DMS153 treated with DMSO at 0.1 percent for 48 hours (cell line): ENCODE data around the gene TYROBP.
"Not testable (repeated sequence)": the region's sequence is repeated elsewhere in the genome, so short reads cannot be mapped to it uniquely, and the experiment has no call there.

ENCODE experiments used
- DNase-seq: peaks from one replicate; lab custom pipeline; 2025; ENCODE audit not compliant: unreplicated experiment; lab: John Stamatoyannopoulos, UW

Gene TYROBP

DNA sequence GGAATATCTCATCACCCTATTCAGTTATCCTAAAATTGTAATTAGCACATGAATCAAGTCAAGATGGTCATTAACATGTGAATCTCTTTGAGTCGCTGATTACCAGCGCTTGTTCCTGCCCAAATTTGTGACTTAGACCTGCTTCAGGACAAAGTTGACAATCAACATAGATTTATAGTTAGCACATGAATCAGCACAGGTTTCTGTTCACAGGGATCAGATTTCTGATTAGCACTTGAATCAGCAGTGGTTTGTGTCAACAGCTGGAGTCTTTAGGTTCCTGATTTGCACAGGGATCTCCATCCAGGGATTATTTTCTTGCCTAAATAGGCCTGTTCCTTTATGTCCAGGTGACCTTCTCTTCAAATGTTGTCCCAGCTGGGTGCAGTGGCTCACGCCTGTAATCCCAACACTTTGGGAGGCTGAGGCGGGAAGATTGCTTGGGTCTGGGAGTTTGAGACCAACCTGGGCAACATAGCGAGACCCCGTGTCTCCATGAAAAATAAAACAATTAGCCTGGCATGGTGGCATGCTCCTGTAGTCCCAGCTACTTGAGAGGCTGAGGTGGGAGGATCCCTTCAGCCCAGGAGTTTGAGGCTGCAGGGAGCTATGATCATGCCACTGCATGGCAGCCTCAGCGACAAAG is 24.3 kb upstream of the TYROBP start:
- no peak for DNase-seq

DNA sequence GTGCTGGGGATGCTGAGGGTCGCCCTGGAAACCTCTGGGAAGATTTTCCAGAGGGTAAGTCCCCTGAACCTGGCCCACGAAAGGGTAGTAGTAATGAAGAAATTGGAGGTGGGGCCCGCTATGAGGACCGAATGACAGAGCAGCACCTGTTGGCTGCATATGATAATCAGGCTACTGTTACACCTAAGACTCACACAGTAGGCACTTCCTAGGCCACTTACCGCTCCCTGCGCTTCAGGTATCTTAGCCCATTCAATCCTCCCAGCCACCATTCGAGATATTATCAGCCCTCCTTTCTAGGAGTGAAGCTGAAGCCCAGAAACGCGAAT is 23.7 kb upstream of the TYROBP start:
- no peak for DNase-seq

DNA sequence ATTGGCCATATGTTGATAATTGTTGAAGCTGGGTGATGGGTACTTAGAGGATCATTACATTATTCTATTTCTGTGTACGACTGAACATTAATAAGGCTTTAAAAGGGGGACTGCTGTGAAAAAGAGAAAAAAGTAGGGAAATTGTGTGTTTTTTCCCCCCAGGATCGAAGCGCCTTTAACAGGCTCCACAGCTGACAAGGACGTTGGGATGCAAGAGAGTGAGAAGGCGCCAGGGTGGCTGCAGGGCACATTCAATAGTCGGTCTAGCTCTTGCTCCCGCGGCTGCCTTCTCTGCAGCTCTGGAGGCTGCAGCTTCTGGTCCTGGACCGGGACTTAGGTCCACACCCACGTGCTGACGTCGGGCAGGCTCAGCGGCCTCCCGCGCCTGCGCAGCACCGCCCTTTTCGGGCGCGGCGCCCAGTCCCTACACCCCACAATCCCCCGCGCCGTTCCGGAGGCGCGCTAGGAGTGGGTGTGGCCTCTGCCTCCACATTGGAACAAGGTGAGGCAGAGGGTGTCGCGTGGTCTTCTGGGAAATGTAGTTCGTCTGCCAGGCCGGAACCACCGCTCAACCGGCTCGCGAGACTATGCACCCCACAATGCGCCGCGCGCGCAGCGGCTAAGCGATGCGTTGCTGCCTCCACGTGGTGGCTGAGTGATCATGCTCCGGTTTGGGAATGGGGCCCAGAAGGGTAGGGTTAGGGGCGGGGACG is 23.2 kb upstream of the TYROBP start:
- DNase-seq, result peak; percentile 98

DNA sequence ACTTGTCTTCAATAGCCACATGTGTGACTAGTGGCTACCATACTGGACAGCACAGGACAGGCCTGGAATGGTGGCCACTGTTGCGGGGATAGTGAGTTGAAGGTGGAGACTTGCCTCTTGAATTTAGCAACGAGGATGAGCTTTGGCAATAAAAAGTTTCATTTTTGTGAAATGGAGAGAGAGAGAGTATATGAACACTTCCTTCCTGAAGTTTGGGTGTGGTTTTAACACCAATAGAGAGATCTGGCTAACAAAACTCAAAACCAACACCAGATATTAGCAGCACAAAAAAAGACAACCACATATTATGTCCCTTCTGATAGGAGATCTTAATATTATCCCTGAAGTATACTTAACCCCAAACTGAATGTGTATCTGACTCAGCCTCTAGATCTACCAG is 21.8 kb upstream of the TYROBP start:
- no peak for DNase-seq

DNA sequence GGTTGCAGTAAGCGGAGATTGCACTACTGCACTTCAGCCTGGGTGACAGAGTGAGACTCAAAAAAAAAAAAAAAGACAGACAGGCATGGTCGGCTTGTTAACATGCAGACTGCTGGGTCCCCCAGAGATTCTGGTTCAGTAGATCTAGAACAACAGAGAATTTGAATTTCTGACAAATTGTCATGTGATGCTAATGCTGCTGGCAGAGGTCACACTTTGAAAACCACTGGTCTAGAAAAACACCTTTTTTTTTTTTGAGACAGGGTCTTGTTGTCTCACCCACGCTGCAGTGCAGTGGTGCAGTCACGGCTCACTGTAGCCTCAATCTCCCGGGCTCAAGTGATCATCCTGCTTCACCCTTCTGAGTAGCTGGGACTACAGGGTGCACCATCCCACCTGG is 20.4 kb upstream of the TYROBP start:
- no peak for DNase-seq

DNA sequence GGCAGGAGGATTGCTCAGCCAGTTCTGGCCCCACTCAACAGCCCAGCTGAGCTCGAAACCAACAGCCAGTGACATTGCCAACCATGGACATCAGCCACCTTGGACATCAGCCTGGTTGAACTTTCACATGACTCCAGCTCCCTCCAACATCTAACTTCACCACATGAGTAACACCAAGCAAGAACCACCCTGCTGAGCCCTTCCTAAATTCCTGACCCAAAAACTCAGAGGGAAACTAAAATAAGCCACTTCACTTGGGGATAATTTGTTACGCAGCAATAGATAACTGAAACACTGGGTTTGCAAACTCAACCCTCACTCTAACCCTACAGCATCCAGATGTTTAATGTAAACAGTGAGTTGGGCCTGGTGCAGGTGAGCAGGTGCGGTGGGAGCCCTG is 17.4 kb upstream of the TYROBP start:
- no peak for DNase-seq

DNA sequence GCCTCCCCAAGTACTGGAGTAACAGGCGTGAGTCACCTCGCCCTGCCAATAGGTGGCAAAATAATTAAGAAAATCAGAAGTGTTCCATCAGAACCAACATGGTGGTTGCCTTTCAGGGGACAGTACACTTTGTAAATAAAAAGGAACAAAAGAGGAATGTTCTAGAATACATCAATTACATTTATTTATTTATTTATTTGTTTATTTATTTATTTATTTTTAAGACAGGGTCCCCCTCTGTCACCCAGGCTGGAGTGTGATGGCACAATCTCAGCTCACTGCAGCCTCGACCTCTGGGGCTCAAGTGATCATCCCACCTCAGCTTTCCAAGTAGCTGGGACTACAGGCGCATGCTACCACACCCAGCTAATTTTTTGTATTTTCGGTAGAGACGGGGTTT is 12.9 kb upstream of the TYROBP start:
- DNase-seq, result no peak

DNA sequence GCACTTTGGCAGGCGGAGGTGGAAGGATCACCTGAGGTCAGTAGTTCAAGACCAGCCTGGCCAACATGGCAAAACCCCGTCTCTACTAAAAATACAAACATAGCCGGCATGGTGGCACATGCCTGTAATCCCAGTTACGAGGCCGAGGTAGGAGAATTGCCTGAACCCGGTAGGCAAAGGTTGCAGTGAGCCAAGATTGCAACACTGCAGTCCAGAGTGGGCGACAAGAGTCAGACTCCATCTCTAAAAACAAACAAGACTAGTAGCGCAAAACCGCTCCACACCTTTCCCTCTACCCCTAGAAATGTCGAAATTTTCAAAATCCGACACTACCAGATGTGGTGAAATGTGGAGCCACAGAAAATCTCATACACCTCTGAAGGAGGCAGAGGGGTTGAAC is 11.2 kb upstream of the TYROBP start:
- DNase-seq, result no peak

DNA sequence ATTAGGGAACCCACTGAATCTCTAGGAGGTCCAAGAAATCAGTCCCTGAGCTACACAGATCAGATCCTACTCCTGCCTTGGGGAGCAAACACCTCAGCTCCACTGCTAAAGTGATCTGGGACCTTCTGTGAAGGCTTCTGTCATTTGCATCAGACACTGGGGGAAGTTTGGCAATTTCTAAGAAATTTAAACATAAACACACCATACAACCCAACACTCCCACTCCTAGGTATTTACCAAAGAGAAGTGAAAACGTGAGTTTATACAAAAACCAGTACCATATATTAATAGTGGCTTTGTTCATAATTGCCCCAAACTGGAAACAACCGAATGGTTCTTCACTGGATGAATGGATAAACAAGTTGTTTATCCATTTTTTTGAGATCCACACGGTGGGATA is 7.3 kb upstream of the TYROBP start:
- no peak for DNase-seq

DNA sequence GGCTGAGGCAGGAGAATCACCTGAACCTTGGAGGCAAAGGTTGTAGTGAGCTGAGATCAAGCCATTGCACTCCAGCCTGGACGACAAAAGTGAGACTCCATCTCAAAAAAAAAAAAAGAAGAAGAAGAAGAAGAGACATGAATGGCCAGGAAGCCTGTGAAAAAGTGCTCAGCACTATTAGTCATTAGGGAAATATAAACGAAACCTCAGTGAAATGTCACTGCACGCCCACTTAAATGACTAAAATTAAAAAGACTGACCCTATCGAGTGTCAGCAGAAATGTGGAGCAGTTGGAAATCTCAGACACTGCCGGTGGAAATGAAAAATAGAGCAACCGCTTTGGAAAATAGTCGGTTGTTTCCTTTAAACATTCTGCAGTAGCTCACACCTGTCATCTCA is 5.5 kb upstream of the TYROBP start:
- no peak for DNase-seq

DNA sequence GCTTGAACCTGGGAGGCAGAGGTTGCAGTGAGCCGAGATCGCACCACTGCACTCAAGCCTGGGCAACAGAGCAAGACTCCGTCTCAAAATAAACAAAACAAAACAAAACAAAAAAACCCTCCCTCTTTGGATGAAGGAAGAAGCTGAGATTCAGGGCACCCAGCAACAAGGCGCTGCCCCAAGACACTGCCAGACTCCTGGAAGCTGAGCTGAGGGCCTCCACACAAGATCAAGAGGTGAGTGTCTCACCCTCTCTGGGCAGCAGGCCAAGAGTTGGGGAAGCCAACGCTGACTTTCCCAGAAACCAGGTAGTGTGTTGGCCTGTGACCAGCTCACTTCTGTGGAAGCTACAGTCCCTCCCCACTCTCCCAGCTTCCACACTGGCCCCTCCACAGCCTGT is 3.7 kb upstream of the TYROBP start:
- DNase-seq, result no peak

DNA sequence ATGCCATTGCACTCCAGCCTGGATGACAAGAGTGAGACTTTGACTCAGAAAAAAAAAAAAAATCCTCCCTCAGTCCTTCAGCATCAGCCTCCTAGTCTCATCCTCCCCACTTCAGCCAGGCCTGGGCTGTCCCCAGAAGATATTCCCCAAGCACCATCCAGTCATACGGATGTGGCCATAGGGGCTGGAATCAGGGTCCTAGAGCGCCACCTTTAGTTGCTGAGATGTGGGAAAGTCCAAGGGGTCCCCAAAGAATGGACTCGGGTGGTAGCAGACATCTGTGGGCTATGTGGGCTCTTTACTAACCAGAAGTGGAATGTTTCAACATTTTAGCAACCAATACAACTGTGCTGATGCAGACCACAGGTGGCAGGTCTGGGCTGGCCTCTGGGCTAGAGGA is 3.1 kb upstream of the TYROBP start:
- DNase-seq, result no peak

DNA sequence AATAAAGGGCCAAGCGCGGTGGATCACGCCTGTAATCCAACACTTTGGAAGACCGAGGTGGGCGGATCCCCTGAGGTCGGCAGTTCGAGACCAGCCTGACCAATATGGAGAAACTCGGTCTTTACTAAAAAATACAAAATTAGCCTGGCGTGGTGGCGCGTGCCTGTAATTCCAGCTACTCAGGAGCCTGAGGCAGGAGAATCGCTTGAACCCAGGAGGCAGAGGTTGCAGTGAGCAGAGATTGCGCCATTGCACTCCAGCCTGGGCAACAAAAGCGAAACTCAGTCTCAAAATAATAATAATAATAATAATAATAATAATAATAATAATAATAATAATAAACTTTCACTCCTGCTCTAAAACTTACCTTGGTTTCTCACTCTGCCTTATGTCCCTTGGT is 2.3 kb upstream of the TYROBP start:
- not testable (repeated sequence) for DNase-seq

DNA sequence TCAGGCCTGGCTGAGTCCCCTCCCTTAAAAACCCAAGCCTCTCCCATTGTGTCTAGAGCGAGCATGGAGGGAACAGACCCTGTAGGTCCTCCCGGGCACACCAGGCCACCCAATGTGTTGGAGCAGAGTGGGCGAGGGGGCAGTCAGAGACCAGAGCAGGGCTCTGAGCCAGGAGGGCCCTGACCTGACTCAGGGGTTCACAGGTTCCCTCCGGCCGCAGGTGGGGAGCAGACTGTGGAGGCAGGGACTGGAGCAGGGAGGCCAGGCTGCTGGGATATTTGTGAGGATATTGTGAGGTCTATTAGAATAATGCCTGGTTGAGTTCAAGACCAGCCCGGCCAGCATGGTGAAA is 1.6 kb upstream of the TYROBP start:
- no peak for DNase-seq

DNA sequence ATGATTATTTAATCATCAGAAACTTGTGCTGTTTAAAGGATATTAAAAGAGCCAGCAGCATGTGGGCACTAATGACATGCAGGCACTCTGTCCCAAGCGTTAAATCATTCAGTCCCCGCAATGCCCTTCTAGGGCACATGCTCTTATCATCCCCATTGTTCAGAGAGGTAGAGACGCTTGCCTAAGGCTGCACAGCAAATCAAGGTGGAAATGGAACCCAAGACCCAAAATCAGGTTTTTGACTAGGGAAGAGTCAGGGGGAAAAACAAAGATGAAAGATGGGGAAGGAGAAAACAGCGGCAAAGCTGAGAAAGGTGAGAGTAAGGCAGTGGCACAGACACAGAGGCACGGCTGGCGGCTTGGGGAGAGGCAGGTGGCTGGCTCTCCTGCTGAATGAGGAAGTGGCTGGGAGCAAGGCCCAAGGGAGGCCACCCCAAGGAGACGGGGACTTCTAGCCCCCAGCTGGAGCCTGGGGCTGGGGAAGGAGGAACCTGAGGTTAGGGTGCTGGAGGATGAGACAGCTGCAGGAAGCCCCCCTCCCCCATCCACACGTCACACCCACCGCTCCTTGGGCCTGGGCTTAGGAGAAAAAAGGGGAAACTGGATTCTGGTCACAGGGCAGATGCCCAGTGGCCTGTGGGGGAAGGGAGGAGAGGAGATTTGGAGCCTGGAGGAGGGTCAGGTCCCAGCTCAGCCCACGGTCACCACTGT is 1.0 kb upstream of the TYROBP start:
- DNase-seq, result no peak

DNA sequence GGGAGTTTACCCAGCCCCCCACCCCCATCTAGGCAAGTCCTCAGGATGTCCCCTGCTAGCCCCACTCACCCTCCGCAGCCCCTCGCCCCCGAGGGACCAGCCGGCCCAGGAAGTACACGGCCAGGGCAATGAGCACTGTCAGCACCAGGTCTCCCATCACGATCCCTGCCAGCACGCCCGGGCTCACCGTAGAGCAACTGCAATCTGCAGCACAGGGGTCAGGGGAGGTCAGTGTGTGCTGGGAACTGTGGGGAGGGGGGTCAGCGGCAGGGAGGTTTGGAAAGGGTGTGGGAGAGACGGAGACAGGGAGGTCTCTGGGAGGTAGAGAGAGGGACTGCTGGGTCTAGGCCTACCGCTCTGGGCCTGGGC is 734 bp downstream of the TYROBP start:
- no peak for DNase-seq

DNA sequence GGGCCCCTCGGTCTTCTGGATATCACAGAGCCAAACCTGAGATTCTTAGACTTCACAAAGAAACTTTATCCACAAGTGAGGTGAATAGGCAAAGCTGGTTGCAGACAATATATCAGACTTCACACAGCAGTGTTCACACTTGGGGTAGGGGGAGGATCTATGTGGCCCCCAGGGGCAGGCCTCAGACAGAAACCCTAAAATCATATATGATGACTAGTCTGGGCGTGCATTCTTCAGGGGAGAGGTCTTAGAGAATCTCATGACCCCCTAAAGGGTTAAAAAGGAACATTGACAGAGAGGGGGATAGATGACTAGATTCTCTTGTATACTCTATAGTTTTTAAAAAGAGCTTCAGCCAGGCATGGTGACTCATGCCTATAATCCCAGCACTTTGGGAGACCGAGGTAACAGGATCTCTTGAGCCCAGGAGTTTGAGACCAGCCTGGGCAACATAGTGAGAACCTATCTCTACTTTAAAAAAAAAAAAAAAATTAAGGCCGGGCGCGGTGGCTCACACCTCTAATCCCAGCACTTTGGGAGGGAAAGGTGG is 2.8 kb downstream of the TYROBP start:
- DNase-seq, result no peak

DNA sequence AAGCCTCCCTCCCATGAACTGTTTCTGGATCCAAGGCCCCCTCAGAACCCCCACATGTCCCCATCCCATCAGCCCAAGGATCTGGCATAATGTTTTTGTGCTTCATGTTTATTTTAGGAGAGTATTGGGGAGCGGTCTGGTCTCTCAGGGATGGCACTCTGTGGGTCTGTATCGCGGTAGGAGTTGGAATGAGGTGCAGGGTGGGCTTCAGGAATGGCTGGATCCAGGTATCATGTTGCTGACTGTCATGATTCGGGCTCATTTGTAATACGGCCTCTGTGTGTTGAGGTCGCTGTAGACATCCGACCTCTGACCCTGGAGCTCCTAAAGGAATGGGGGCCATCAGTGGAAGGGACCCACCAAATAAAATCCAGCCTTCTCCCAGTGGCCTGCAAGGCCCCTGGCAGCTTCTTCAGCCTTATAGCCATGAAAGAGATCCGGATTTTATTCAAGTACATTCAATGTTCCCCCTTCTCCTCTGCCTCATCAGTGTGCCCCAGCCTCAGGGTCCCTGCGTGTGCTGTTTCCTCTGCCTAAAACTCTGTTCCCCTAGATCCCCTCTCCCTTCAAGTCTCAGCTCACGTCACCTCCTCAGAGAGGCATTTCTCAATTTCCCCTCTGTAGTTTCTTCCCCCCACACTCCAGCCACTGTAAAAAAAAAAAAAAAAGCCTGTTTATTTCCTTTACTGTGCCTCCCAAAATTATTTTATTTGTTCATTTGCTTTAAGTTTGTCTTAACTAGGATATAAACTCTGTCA is 3.6 kb downstream of the TYROBP start:
- DNase-seq, result no peak

DNA sequence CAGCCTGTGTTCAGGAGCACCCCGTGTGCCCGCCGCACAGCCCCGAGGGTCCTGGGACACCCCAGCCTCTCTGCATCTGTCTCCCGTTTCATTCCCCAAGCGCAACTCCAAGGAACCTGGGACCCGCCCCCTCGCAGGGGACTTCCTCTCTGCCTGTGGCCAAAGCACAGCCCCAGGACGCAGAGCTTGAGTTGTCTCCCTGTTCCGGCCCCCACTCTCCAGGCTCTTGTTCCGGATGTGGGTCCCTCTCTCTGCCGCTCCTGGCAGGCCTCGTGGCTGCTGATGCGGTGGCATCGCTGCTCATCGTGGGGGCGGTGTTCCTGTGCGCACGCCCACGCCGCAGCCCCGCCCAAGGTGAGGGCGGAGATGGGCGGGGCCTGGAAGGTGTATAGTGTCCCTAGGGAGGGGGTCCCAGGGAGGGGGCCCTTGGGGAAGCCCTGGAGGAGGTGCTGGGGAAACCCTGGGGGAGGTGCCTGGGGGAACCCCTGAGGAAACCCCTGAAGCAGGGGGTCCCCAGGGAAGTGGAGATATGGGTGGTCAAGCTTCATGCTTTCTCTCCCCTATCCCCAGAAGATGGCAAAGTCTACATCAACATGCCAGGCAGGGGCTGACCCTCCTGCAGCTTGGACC is 4.4 kb downstream of the TYROBP start:
- peak; percentile 62 for DNase-seq

DNA sequence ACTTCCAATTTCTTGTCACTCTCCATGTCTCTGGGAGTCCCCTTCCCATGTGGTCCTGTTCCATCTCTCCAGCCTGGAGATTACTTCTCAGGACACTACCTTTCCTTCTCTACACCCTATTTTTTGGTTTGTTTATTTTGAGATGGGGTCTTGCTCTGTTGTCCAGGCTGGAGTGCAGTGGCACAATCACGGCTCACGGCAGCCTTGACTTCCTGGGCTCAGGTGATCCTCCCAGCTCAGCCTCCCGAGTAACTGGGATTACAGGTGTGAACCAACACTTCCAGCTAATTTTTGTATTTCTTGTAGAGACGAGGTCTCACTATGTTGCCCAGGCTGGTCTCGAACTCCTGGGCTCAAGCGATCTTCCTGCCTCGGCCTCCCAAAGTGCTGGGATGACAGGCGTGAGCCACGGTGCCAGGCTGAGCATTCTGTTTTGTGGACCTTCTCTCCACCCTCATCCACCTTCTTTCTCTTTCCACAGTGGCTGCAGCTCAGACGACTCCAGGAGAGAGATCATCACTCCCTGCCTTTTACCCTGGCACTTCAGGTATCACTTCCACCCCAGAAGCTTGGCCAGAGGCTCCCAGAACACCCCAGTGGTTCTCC is 5.1 kb downstream of the TYROBP start:
- DNase-seq, result no peak
